ENCODE results near the gene JUNB. TPM values are rescaled to one million over a fixed set of nuclear protein-coding genes. Genes with fewer than 3 reads are reported as not detected.

Gene JUNB
- total RNA-seq, 1 experiment from 2014 or later = 6.6 TPM

DNA sequence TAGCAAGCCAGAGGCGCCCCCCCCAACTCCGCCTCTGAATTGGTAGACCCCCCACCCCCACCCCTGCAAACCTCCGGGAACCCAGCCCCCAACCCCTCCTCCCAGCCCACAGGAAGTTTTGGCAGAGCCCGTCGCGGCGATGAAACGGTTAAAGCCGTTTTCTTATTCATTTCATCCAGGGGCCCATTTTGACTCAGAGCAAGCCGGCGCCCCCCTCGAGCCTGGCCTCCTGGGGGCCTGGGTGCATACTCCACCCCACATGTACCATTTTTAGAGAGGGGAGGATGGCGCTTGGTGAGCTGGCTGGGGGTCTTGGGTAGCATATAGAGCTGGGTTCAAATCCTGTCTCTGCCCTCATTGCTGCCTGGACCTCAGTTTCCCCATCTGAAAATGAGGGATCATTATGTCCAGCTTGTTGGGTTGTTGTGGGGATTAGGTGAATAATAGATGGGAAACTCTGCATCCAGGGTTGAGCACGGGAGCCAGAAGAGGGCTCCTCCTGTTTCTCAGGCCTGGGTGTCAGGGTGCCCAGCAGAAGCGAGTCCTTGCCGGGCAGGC is 7.9 kb upstream of the JUNB start:
- H3K27ac Mint-ChIP-seq = no peak overlapping the region
- no peaks in the 10 kb centered on the region for H3K9me3 Mint-ChIP-seq
- ChIA-PET POLR2A (interaction anchor here (1.7 kb wide), 1 partner anchor 8 kb away, joined by 6 read pairs; the partner anchor contains the start of gene JUNB), CTCF (interaction anchor here (0.7 to 1.8 kb wide), 8 partner anchors 10 to 102 kb away, joined by 3 to 10 read pairs (median 6); no protein-coding TSS in a partner anchor)
- no peaks in the 10 kb centered on the region for H3K36me3 Mint-ChIP-seq
- H3K4me3 Mint-ChIP-seq = peak overlapping the region; percentile 59
- H3K4me1 Mint-ChIP-seq = peaks cover 22% of the 10 kb centered on the region
- no peaks in the 10 kb centered on the region; the same call in 1 of the 2 replicates for H3K27me3 Mint-ChIP-seq (ENCODE audit: low read depth)
- ATAC-seq (no peak), DNase-seq (ENCODE audit: low spot score) (no peak)
- TF ChIP-seq GRHL2 (CRISPR knock-in tag; IDR thresholded peaks at IDR 0.05; ENCODE audit: insufficient replicate concordance, severe bottlenecking) (no peak), ZNF317 (CRISPR knock-in tag; IDR thresholded peaks at IDR 0.05; ENCODE audit: borderline replicate concordance, low read depth) (no peak), SP1 (CRISPR knock-in tag; conservative IDR thresholded peaks at IDR 0.05) (no peak), CBFB (CRISPR knock-in tag; IDR thresholded peaks at IDR 0.05; ENCODE audit: low read depth) (no peak)
- TF ChIP-seq, protein P1, sequence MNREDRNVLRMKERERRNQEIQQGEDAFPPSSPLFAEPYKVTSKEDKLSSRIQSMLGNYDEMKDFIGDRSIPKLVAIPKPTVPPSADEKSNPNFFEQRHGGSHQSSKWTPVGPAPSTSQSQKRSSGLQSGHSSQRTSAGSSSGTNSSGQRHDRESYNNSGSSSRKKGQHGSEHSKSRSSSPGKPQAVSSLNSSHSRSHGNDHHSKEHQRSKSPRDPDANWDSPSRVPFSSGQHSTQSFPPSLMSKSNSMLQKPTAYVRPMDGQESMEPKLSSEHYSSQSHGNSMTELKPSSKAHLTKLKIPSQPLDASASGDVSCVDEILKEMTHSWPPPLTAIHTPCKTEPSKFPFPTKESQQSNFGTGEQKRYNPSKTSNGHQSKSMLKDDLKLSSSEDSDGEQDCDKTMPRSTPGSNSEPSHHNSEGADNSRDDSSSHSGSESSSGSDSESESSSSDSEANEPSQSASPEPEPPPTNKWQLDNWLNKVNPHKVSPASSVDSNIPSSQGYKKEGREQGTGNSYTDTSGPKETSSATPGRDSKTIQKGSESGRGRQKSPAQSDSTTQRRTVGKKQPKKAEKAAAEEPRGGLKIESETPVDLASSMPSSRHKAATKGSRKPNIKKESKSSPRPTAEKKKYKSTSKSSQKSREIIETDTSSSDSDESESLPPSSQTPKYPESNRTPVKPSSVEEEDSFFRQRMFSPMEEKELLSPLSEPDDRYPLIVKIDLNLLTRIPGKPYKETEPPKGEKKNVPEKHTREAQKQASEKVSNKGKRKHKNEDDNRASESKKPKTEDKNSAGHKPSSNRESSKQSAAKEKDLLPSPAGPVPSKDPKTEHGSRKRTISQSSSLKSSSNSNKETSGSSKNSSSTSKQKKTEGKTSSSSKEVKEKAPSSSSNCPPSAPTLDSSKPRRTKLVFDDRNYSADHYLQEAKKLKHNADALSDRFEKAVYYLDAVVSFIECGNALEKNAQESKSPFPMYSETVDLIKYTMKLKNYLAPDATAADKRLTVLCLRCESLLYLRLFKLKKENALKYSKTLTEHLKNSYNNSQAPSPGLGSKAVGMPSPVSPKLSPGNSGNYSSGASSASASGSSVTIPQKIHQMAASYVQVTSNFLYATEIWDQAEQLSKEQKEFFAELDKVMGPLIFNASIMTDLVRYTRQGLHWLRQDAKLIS (CRISPR knock-in tag; IDR thresholded peaks at IDR 0.05; ENCODE audit: borderline replicate concordance) = no peak

DNA sequence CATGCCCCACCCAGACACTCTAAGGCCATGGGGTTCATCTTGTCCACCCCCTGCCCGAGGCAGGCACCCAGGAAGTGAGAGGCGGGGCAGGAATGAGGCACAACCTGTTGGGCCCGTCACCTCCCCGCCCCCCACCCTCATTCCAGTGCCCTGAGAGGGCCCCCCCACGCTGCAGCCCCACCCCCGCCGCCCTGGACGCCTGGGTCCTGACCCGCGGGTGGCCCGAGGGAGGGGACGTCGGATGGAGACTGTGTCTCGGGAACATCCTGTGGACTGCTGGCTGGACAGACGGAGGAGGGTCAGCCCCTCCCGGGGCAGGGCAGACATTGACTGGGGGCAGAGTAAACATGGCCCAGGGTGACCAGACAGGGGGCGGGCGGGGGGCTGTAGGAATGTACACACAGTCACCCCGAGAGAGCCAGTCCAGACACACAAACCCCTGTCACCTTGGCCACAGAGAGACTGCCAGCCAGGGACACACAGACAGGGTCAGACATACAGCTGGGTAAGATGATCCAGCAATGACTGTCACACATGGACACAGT is 7.4 kb upstream of the JUNB start:
- H3K27ac Mint-ChIP-seq = no peak overlapping the region
- TF ChIP-seq, protein P2, sequence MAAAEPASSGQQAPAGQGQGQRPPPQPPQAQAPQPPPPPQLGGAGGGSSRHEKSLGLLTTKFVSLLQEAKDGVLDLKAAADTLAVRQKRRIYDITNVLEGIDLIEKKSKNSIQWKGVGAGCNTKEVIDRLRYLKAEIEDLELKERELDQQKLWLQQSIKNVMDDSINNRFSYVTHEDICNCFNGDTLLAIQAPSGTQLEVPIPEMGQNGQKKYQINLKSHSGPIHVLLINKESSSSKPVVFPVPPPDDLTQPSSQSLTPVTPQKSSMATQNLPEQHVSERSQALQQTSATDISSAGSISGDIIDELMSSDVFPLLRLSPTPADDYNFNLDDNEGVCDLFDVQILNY (CRISPR knock-in tag; IDR thresholded peaks at IDR 0.05) = no peak
- no peak for TF ChIP-seq NFATC4 (CRISPR knock-in tag; IDR thresholded peaks at IDR 0.05)
- TF ChIP-seq ZNF121 (CRISPR knock-in tag; IDR thresholded peaks at IDR 0.05) = no peak
- no peak for DNase-seq (ENCODE audit: low spot score)
- no peaks in the 10 kb centered on the region; the same call in 1 of the 2 replicates for H3K27me3 Mint-ChIP-seq (ENCODE audit: low read depth)
- ATAC-seq = no peak
- peaks cover 21% of the 10 kb centered on the region for H3K4me1 Mint-ChIP-seq
- peak overlapping the region; percentile 59 for H3K4me3 Mint-ChIP-seq
- ChIA-PET POLR2A (interaction anchor here (1.7 kb wide), 1 partner anchor 8 kb away, joined by 6 read pairs; the partner anchor contains the start of gene JUNB), CTCF (interaction anchor here (1.8 kb wide), 1 partner anchor 9 kb away, joined by 10 read pairs; no protein-coding TSS in a partner anchor)
- no peaks in the 10 kb centered on the region for H3K36me3 Mint-ChIP-seq
- no peaks in the 10 kb centered on the region for H3K9me3 Mint-ChIP-seq

DNA sequence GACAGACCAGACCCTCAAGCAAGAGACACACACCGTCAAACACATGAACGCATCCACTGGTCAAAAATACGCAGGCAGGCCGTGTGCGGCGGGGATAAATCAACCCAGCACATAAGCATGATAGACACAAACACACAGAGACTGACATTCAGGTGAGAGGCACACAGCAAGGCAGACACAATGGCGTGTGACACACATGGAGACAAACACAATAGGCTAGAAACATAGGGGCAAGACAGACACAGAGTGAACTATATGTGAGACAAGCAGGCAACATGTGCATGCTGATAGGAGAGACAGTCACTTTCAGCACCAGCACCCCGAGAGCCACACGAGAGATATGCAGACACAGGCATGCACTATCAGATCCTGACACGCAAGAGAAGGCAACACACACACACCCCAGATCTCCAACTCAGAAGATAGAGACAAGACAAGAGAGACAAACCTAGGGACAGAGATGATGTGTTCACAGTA is 6.9 kb upstream of the JUNB start:
- H3K9me3 Mint-ChIP-seq = no peaks in the 10 kb centered on the region
- TF ChIP-seq, protein P1 (CRISPR knock-in tag; IDR thresholded peaks at IDR 0.05; ENCODE audit: borderline replicate concordance) = no peak
- TF ChIP-seq ZNF671 (CRISPR knock-in tag; IDR thresholded peaks at IDR 0.05) = no peak
- TF ChIP-seq, protein P3, sequence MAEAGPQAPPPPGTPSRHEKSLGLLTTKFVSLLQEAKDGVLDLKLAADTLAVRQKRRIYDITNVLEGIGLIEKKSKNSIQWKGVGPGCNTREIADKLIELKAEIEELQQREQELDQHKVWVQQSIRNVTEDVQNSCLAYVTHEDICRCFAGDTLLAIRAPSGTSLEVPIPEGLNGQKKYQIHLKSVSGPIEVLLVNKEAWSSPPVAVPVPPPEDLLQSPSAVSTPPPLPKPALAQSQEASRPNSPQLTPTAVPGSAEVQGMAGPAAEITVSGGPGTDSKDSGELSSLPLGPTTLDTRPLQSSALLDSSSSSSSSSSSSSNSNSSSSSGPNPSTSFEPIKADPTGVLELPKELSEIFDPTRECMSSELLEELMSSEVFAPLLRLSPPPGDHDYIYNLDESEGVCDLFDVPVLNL (CRISPR knock-in tag; IDR thresholded peaks at IDR 0.05; ENCODE audit: borderline replicate concordance, low read depth) = no peak
- TF ChIP-seq, protein P4, sequence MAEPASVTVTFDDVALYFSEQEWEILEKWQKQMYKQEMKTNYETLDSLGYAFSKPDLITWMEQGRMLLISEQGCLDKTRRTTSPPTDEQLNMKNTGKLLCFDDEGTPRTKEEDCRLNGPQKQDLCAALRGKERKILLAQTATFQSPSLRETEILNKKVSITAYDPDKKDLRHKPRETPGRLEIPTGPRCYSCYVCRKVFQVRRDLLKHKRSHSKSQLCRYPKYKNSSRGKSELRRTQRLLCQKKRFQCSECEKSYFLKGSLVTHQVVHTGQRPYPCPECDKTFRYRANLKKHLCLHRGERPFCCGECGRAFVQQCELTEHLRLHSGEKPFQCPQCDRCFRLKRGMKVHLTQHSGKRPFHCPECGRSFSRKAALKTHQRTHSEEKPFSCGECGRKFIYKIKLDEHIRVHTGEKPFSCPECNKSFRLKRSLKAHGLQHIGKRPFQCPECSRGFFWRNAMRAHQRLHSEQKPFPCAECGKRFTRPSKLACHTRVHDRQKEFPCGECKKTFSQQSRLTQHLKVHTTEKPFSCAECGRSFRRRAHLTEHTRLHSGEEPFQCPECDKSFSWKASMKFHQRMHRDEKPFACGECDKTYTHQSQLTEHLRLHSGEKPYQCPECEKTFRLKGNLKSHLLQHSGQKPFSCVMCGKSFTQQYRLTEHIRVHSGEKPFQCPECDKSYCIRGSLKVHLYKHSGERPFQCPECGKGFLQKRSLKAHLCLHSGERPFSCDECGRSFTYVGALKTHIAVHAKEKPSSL (CRISPR knock-in tag; conservative IDR thresholded peaks at IDR 0.05) = no peak
- no peak for TF ChIP-seq KAT7 (CRISPR knock-in tag; IDR thresholded peaks at IDR 0.05; ENCODE audit: borderline replicate concordance)
- TF ChIP-seq ZNF232 (CRISPR knock-in tag; IDR thresholded peaks at IDR 0.05) = no peak
- TF ChIP-seq, protein P5, sequence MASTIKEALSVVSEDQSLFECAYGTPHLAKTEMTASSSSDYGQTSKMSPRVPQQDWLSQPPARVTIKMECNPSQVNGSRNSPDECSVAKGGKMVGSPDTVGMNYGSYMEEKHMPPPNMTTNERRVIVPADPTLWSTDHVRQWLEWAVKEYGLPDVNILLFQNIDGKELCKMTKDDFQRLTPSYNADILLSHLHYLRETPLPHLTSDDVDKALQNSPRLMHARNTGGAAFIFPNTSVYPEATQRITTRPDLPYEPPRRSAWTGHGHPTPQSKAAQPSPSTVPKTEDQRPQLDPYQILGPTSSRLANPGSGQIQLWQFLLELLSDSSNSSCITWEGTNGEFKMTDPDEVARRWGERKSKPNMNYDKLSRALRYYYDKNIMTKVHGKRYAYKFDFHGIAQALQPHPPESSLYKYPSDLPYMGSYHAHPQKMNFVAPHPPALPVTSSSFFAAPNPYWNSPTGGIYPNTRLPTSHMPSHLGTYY (CRISPR knock-in tag; IDR thresholded peaks at IDR 0.05) = no peak
- no peak for TF ChIP-seq GRHL2 (CRISPR knock-in tag; IDR thresholded peaks at IDR 0.05; ENCODE audit: insufficient replicate concordance, severe bottlenecking)

More for the DNA sequence above, 6.9 kb upstream of the JUNB start:
- H3K27ac Mint-ChIP-seq = no peak overlapping the region
- H3K4me3 Mint-ChIP-seq = no peak overlapping the region
- ATAC-seq (no peak), DNase-seq (ENCODE audit: low spot score) (no peak)
- ChIA-PET CTCF (no interaction called here), POLR2A (no interaction called here)
- H3K36me3 Mint-ChIP-seq = no peaks in the 10 kb centered on the region
- H3K27me3 Mint-ChIP-seq (ENCODE audit: low read depth) = no peaks in the 10 kb centered on the region; the same call in 1 of the 2 replicates
- H3K4me1 Mint-ChIP-seq = peaks cover 21% of the 10 kb centered on the region

All from WTC11 (cell line).